Ramos (cell line): ENCODE measurements around the gene CLEC17A.
"Not testable (repeated sequence)": the region's sequence is repeated elsewhere in the genome, so short reads cannot be mapped to it uniquely, and the experiment has no call there.

Experiments used
- in situ Hi-C: fragments of 300-500 bp; cut with MboI; formaldehyde crosslinking; loops from one replicate; pipeline ENCODE4 v1.14.3; 2022; ENCODE audit warnings: low sequenced_read_pairs; ENCODE audit not compliant: unreplicated experiment

Gene CLEC17A

DNA sequence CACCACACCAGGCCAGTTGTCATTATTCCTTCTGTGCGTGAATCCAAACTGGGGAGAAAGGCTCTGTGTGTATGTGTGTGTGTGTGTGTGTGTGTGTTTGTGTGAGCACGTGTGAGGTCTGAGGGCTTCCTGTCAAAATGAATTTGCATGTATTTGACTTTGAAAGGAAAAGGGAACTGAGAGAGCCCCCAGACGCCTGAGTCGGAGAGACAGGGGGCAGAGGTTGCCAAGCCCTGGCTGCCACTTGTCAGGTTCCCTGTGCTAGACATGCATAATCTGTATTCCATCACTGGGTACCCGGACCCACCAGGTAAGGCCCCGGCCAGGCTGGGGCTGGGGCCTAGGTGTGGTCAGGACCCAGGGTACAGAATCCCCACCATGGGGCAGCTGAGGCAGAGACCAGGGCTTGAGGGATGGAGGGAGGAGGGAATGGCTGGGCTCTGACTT, at the start of gene CLEC17A:
CLEC17A (plus strand) TSS at position 191 of the 447 bp plus-strand sequence; CDS start at position 268, 77 bp downstream.
- in situ Hi-C loops, result no loop called here

GRCh38 chr19:14533450-14533849, 49.4 kb upstream of the CLEC17A start:
- in situ Hi-C loops, result no loop called here

GRCh38 chr19:14536926-14537692, 45.8 kb upstream of the CLEC17A start:
- in situ Hi-C loops, result no loop called here

- in situ Hi-C loops, result no loop called here
Measured at GRCh38 chr19:14540741-14541525, 42.0 kb upstream of the CLEC17A start.

DNA sequence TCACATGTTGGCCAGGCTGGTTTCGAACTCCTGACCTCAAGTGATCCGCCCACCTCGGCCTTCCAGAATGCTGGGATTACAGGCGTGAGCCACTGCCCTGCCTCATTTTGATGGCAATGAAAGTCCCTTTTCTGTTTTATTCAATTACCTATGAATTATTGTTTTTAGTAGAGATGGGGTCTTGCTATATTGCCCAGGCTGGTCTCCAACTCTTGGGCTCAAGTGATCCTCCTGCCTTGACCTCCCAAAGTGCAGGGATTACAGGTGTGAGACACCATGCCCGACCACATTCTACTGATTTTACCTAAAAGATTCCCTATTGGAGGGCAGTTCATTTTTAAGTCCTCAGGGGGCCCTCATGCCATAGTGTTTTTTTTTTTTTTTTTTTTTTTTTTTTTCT, 40.9 kb upstream of the CLEC17A start:
- in situ Hi-C loops, result not testable (repeated sequence)

GRCh38 chr19:14542711-14543328, 40.1 kb upstream of the CLEC17A start:
- in situ Hi-C loops, result no loop called here

DNA sequence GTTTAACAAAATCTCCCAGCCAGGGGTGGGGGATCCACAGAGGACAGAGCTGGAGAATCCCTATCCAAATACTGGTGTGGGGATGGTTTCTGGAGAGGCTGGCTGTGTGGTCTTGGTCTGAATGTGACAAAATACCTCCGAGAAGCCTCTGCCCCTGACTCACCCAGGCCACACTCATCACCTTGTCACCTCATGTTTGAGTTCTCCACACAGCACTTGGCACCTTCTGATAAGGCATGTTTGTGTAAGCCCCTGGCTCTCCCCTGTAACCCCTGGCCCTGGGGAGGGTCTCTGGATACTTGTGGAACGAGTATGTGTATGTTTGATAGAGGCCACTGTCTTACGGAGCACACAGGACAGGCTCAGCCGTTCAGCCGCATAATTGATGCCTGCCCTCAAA, 38.8 kb upstream of the CLEC17A start:
- in situ Hi-C loops, result no loop called here

- in situ Hi-C loops, result no loop called here
Measured at GRCh38 chr19:14544977-14545715, 37.7 kb upstream of the CLEC17A start.

- in situ Hi-C loops, result no loop called here
Measured at GRCh38 chr19:14545716-14546082, 37.2 kb upstream of the CLEC17A start.

DNA sequence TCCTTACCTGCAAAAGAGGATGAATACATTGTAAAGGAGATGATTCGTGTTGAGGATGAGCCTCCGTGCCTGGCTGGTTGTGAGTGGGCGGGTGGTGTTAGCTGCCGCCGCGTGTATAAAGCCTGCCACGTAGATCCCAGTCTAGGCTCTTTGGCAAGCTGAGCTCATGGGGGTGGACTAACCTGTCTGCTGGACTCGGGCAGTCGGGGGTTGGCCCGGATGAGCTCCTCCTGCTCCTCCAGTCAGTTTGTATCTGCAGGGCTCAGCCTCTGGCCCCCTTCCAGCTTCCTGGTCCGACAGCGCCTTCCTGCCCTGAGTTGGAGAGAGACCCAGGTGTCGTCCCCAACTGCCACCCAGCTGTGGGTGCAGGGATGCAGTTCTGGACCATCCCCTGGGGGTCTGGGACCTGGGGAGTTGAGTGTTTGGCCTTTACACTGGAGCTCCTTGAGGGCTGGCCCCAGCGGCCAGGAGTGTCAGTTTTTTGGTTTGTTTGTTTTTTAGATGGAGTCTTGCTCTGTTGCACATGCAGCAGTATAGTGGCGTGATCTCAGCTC, 32.6 kb upstream of the CLEC17A start:
- in situ Hi-C loops, result no loop called here

- in situ Hi-C loops, result not testable (repeated sequence)
Measured at GRCh38 chr19:14551134-14552005, 31.5 kb upstream of the CLEC17A start.

DNA sequence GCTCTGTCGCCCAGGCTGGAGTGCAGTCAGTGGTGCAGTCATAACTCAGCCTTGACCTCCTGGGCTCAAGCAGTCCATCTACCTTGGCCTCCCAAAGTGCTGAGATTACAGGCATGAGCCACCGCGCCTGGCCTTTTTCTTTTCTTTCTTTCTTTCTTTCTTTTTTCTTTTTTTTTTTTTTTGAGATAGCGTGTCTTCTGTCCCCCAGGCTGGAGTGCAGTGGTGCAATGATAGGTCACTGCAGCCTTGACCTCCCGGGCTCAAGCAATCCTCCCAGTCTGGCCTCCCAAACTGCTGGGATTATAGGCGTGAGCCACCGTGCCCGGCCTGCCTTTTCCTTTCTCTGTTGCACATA, 30.9 kb upstream of the CLEC17A start:
- in situ Hi-C loops, result not testable (repeated sequence)

DNA sequence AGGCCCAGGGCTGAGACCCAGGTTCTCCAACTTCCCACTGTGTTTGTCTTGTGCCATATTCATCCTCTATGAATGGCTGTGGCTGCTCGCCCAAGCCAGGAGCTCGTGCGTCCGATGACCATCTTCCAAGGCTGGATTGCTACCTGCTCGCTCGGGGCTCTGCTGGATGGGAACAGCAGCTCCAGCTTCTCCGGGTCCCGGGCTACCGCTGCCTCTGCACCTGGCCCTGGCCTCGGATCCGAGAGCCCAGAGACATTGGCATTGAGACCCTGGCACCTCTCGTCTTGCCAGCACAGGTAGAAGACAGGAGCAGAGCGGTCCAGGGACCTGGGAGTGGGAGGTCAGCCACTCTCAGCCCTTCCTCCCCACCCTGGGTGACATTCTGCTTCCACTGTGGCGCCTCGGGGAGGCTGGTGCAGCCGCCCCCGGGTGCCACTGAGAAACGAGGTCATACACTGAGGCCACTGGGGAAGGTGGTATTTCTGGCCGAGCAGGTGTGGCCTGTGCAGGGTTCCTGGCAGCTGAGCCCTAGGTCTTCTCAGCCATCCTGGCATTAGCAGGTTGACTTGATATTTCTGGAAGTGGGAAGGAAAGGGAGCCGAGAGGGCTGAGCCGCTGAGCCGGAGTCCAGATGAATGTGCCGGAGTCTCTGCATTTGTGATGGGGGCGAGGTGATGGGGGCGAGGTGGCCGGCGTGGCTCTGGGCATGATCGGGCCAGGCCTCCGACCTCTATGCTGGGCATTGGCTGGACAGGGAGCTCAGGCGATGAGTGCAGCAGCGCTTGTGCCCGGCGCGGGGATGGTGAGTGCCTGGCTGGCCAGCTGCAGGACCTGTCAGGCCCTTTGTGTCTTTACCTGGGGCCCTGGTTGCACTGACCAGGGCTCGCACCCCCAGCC, 29.6 kb upstream of the CLEC17A start:
- in situ Hi-C loops, result no loop called here

- in situ Hi-C loops, result no loop called here
Measured at GRCh38 chr19:14553939-14554243, 29.0 kb upstream of the CLEC17A start.

GRCh38 chr19:14554382-14554812, 28.5 kb upstream of the CLEC17A start:
- in situ Hi-C loops, result no loop called here

- in situ Hi-C loops, result no loop called here
Measured at GRCh38 chr19:14555918-14556661, 26.8 kb upstream of the CLEC17A start.

GRCh38 chr19:14556662-14557188, 26.2 kb upstream of the CLEC17A start:
- in situ Hi-C loops, result no loop called here
